CD14-positive monocyte (primary cell): ENCODE data around the gene STK32B. TPM values are rescaled to one million over a fixed set of nuclear protein-coding genes. Genes with fewer than 3 reads are reported as not detected.

ENCODE experiments used
- DNase-seq, 3 donors: peaks; one replicate each; pipeline ENCODE4 v3.0.0-alpha.2; 2011 to 2022
- H2AFZ ChIP-seq: 2 replicates; pipeline ENCODE4 v1.6.0; 2012; ENCODE audit warnings: mild to moderate bottlenecking, low read depth, low read length, inconsistent platforms; ENCODE audit not compliant: insufficient read depth, poor library complexity, severe bottlenecking
- H3K27ac ChIP-seq, 2 donors: 1 replicate in 1 of 2; 2 replicates in 1 of 2; pipeline ENCODE4 v1.5.1; 2012 to 2013; ENCODE audit warnings: low read length in 2 of 2, control low read depth in 1 of 2, inconsistent platforms in 1 of 2, low read depth in 1 of 2, mild to moderate bottlenecking in 1 of 2
- H3K27me3 ChIP-seq, 2 donors: one replicate each; pipeline versions ENCODE4 v1.6.0 to v1.6.1; 2011 to 2013; ENCODE audit warnings: low read length in 2 of 2; ENCODE audit not compliant: control insufficient read depth in 2 of 2, insufficient read depth in 2 of 2
- H3K36me3 ChIP-seq, 2 donors: replicated peaks in 1 of 2; 1 replicate in 1 of 2; 2 replicates in 1 of 2; pipeline versions ENCODE4 v1.5.1 to v1.6.1; 2012 to 2013; ENCODE audit warnings: low read length in 2 of 2, control low read depth in 1 of 2, inconsistent platforms in 1 of 2, mild to moderate bottlenecking in 1 of 2; ENCODE audit not compliant: insufficient read depth in 2 of 2, control insufficient read depth in 1 of 2
- H3K4me1 ChIP-seq, 2 donors: 1 replicate in 1 of 2; 2 replicates in 1 of 2; pipeline versions ENCODE4 v1.5.1 to v1.6.1; 2012 to 2013; ENCODE audit warnings: low read length in 2 of 2, control low read depth in 1 of 2, inconsistent platforms in 1 of 2, mild to moderate bottlenecking in 1 of 2, moderate library complexity in 1 of 2; ENCODE audit not compliant: insufficient read depth in 2 of 2, control insufficient read depth in 1 of 2
- H3K4me2 ChIP-seq: replicated peaks from 2 replicates; pipeline ENCODE3; 2012; ENCODE audit warnings: low read length, moderate library complexity, mild to moderate bottlenecking; ENCODE audit not compliant: poor library complexity, severe bottlenecking; ENCODE audit errors: extremely low read depth
- H3K4me3 ChIP-seq, 3 experiments: fragments of 200-600 bp in 1 of 3; sonication (generic) in 1 of 3; replicated peaks in 1 of 3; 1 replicate in 2 of 3; 2 replicates in 1 of 3; pipeline ENCODE4 v1.5.1; 2011 to 2013; ENCODE audit warnings: low read length in 3 of 3, mild to moderate bottlenecking in 3 of 3, control low read depth in 2 of 3, low read depth in 2 of 3, inconsistent platforms in 1 of 3, moderate library complexity in 1 of 3
- H3K79me2 ChIP-seq: 2 replicates; pipeline ENCODE4 v1.6.0; 2012; ENCODE audit warnings: mild to moderate bottlenecking, control low read depth, inconsistent platforms, low read length, moderate library complexity; ENCODE audit not compliant: insufficient read depth
- H3K9ac ChIP-seq: 2 replicates; pipeline ENCODE4 v1.6.0; 2017; ENCODE audit warnings: low read length, mild to moderate bottlenecking; ENCODE audit not compliant: insufficient read depth, poor library complexity, severe bottlenecking
- H3K9me3 ChIP-seq, 2 donors: replicated peaks in 1 of 2; 1 replicate in 1 of 2; 2 replicates in 1 of 2; pipeline versions ENCODE4 v1.5.1 to v1.6.1; 2012 to 2013; ENCODE audit warnings: low read length in 2 of 2, control low read depth in 1 of 2; ENCODE audit not compliant: control insufficient read depth in 1 of 2, insufficient read depth in 1 of 2
- H4K20me1 ChIP-seq: 2 replicates; pipeline ENCODE4 v1.6.0; 2012; ENCODE audit warnings: mild to moderate bottlenecking, low read length, control low read depth, moderate library complexity; ENCODE audit not compliant: insufficient read depth
- H3K27ac Mint-ChIP-seq, 7 donors: one replicate each; pipeline ENCODE4 v1.8.0; 2020; ENCODE audit warnings: mild to moderate bottlenecking in 7 of 7, mixed read lengths in 7 of 7, moderate library complexity in 6 of 7, inconsistent platforms in 2 of 7
- H3K27me3 Mint-ChIP-seq, 3 donors: one replicate each; pipeline ENCODE4 v1.8.0; 2021 to 2022; ENCODE audit warnings: low read depth in 3 of 3, mild to moderate bottlenecking in 3 of 3, mixed read lengths in 3 of 3, moderate library complexity in 3 of 3, inconsistent platforms in 1 of 3
- H3K36me3 Mint-ChIP-seq, 2 donors: one replicate each; pipeline ENCODE4 v1.8.0; 2020; ENCODE audit warnings: mixed read lengths in 2 of 2, inconsistent platforms in 1 of 2, mild to moderate bottlenecking in 1 of 2
- H3K4me1 Mint-ChIP-seq: one replicate; pipeline ENCODE4 v1.8.0; 2020; ENCODE audit warnings: mild to moderate bottlenecking, mixed read lengths
- H3K4me3 Mint-ChIP-seq, 2 donors: one replicate each; pipeline ENCODE4 v1.8.0; 2020; ENCODE audit warnings: mild to moderate bottlenecking in 2 of 2, mixed read lengths in 2 of 2, moderate library complexity in 1 of 2
- H3K9me3 Mint-ChIP-seq, 7 donors: one replicate each; pipeline ENCODE4 v1.8.0; 2020 to 2022; ENCODE audit warnings: mixed read lengths in 7 of 7, mild to moderate bottlenecking in 6 of 7, moderate library complexity in 6 of 7, inconsistent platforms in 2 of 7
- CTCF ChIP-seq: fragments of 200-600 bp; IDR thresholded peaks from one replicate; pipeline ENCODE4 v1.8.0; 2022; ENCODE audit warnings: antibody characterized with exemption, mild to moderate bottlenecking
- WGBS: methylation state at CpG from one replicate; pipeline ENCODE4 v1.1.5; 2013; ENCODE audit warnings: missing lambda C conversion rate; ENCODE audit not compliant: insufficient coverage; 5-methylcytosine and 5-hydroxymethylcytosine counted together
- intact Hi-C, 2 donors: fragments of 100-400 bp; cut with micrococcal nuclease; formaldehyde crosslinking; loops; one replicate each; pipeline versions ENCODE4 v1.15.0 to v1.15.1; 2023
- polyA plus RNA-seq, 3 donors: library from polyadenylated mRNA; depleted of rRNA in 1 of 3; unstranded in 2 of 3; stranded (reverse) in 1 of 3; fragments of 300-500 nt in 2 of 3; fragments of >200 nt in 1 of 3; fragmentation: Illumina TruSeq in 2 of 3; gene quantifications; 1 replicate in 2 of 3; 2 replicates in 1 of 3; pipeline ENCODE4 v1.2.3, GENCODE V29; 2012 to 2021

Gene STK32B
- polyA plus RNA-seq, 3 donors = 0.61 to 1.7 (median 0.75) TPM

DNA sequence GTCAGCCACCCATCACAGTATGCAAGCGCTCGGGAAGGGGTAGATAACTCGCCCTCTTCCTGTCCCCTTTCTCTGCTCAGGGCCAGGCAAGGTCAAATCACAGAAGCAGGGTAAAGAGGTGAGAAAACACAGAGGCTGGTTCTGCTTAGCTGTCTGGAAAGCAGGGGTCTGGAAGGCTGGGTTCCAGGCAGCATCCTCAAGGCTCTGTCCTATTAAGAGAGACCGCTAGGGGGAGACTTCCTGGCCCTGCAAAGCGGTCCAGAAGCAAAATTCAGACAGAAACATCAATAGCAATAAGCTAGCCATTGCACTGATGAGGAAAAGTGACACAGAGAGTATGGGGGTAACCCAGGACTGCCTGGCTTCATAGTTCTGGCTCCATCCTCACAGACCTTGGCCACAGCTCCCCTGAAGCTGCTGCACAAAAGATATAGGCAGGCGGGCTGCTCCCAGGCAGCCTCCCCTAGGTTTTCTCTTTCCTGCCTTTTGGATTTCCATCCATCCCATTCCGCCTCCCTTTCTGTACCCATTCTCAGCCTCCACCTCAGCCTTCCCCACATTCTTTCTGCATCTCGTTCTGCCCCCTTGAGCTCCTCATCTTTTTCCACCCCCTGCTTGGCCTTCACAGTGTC lies 348.6 kb downstream of the STK32B start:
- no peaks in the 10 kb centered on the region for H3K79me2 ChIP-seq
- no peak overlapping the region for H3K27ac ChIP-seq
- H3K27me3 ChIP-seq = no peaks in the 10 kb centered on the region
- TF ChIP-seq CTCF = peak; percentile 19
- Mint-ChIP-seq H3K4me3 (no peak overlapping the region), H3K27me3 (peaks cover 0 to 3% (median 1%) of the 10 kb centered on the region in 3 donors), H3K4me1 (no peaks in the 10 kb centered on the region), H3K36me3 (no peaks in the 10 kb centered on the region), H3K27ac (no peak overlapping the region), H3K9me3 (peaks cover 4 to 14% (median 11%) of the 10 kb centered on the region in 7 donors)
- intact Hi-C loops = no loop called here
- peaks cover 12 to 23% of the 10 kb centered on the region in 2 donors for H3K9me3 ChIP-seq
- no peak overlapping the region for H2AFZ ChIP-seq
- no peak overlapping the region for H3K4me3 ChIP-seq
- no peak for DNase-seq
- H4K20me1 ChIP-seq = no peaks in the 10 kb centered on the region
- H3K4me1 ChIP-seq = no peaks in the 10 kb centered on the region
- no peak overlapping the region for H3K4me2 ChIP-seq
- no peak overlapping the region for H3K9ac ChIP-seq
- no peaks in the 10 kb centered on the region for H3K36me3 ChIP-seq
- 87% methylated on average over 3 of the region's 8 CpGs for WGBS

DNA sequence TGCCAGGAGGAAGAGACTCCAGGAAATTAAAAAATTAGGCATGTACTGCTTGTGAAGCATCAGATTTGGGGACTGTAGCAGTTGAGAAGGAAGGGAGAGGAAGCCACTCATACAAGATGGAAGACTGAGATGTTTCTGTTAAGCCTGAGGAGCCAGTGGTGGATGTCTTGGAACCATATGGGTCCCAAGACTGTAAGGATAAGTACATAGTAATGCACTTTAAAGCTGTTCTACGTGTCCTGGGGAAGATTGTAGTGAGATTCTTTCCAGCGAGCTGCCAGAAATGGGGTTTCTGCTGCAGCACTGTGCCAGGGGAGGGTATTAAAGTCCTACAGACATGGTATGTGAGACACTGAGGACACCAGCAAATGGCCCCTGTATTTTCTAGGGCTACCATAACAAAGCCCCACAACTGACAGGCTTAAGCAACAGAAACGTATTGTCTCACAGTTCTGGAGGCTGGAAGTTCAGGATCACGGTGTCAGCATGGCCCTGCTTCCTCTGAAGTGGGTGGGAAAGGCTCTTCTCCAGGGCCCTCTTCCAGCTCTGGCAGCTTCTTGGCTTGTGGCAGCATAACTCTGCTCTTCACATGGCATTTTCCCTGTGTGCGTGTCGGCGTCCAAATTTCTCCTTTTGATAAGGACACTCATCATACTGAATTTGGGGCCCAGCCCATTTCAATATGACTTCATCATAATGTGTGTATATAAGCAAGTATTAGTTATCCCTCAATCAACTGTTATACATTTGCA lies 352.6 kb downstream of the STK32B start:
- Histone ChIP-seq H3K4me2 (no peak overlapping the region), H3K27me3 (no peaks in the 10 kb centered on the region), H2AFZ (no peak overlapping the region), H3K79me2 (no peaks in the 10 kb centered on the region), H3K9me3 (peaks cover 30 to 32% of the 10 kb centered on the region in 2 donors), H3K27ac (no peak overlapping the region), H4K20me1 (no peaks in the 10 kb centered on the region), H3K4me3 (no peak overlapping the region), H3K4me1 (no peaks in the 10 kb centered on the region), H3K9ac (no peak overlapping the region), H3K36me3 (no peaks in the 10 kb centered on the region)
- intact Hi-C loops = no loop called here
- no peaks in the 10 kb centered on the region for H3K4me1 Mint-ChIP-seq
- DNase-seq = no peak
- H3K27ac Mint-ChIP-seq = no peak overlapping the region
- WGBS = 93% methylated on average over 4 of the region's 7 CpGs
- H3K36me3 Mint-ChIP-seq = no peaks in the 10 kb centered on the region
- no peak for TF ChIP-seq CTCF
- no peak overlapping the region for H3K4me3 Mint-ChIP-seq
- H3K27me3 Mint-ChIP-seq = peaks cover 0 to 1% (median 0%) of the 10 kb centered on the region in 3 donors
- peaks cover 13 to 37% (median 25%) of the 10 kb centered on the region in 7 donors for H3K9me3 Mint-ChIP-seq
